Measurements from ENCODE around the gene ALG5. TPM values are rescaled to one million over a fixed set of nuclear protein-coding genes. Genes with fewer than 3 reads are reported as not detected.

The ALG5 gene
- total RNA-seq: 30.6 TPM

GRCh38 chr13:36999054-36999714, at the start of gene ALG5:
Gene ALG5, minus strand, starts transcription at chr13:36999340. Its CDS starts 40 bp downstream, at chr13:36999300.

GRCh38 chr13:36919833-36920615, 79.1 kb downstream of the ALG5 start, which contains the start of gene SMAD9:
Gene SMAD9, minus strand, starts transcription at chr13:36920238. Its CDS starts 40,549 bp downstream, at chr13:36879689.

Other genes with a start within 250 kb of the ALG5 start
- 13.7 TPM for gene RFXAP, start 180.1 kb downstream of the ALG5 start, total RNA-seq
- 43.2 TPM for gene SMAD9, start 79.1 kb downstream of the ALG5 start, total RNA-seq
- gene EXOSC8, start 1.4 kb upstream of the ALG5 start, total RNA-seq: 46.0 TPM
- 133 TPM for gene SUPT20H, start 60.3 kb upstream of the ALG5 start, total RNA-seq
- gene CSNK1A1L, start 106.3 kb upstream of the ALG5 start, total RNA-seq: not detected